Gastrocnemius medialis (tissue), 4 donors: ENCODE measurements around the gene GAA.

Experiments used
- POLR2A ChIP-seq, 2 donors: fragments of 450-650 bp; IDR thresholded peaks; one replicate each; pipeline ENCODE4 v1.6.1; 2017; ENCODE audit warnings: antibody characterized with exemption in 2 of 2, mild to moderate bottlenecking in 2 of 2, moderate library complexity in 2 of 2
- TF ChIP-seq, protein P1 (sequence below), 5 experiments: fragments of 450-650 bp in 3 of 5; fragments of 200-600 bp in 2 of 5; sonication (generic) in 2 of 5; IDR thresholded peaks in 4 of 5; conservative IDR thresholded peaks in 1 of 5; 1 replicate in 4 of 5; 2 replicates in 1 of 5; pipeline ENCODE4 v1.5.1; 2016 to 2019; ENCODE audit warnings: antibody characterized with exemption in 5 of 5, mild to moderate bottlenecking in 3 of 5, moderate library complexity in 3 of 5

- no peak for TF ChIP-seq POLR2A (IDR thresholded peaks at IDR 0.05)
- TF ChIP-seq, protein P1, sequence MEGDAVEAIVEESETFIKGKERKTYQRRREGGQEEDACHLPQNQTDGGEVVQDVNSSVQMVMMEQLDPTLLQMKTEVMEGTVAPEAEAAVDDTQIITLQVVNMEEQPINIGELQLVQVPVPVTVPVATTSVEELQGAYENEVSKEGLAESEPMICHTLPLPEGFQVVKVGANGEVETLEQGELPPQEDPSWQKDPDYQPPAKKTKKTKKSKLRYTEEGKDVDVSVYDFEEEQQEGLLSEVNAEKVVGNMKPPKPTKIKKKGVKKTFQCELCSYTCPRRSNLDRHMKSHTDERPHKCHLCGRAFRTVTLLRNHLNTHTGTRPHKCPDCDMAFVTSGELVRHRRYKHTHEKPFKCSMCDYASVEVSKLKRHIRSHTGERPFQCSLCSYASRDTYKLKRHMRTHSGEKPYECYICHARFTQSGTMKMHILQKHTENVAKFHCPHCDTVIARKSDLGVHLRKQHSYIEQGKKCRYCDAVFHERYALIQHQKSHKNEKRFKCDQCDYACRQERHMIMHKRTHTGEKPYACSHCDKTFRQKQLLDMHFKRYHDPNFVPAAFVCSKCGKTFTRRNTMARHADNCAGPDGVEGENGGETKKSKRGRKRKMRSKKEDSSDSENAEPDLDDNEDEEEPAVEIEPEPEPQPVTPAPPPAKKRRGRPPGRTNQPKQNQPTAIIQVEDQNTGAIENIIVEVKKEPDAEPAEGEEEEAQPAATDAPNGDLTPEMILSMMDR (IDR thresholded peaks at IDR 0.05 in 4 of 5, conservative IDR thresholded peaks at IDR 0.05 in 1 of 5) = no peak
These were observed 45.0 kb downstream of the GAA start for GRCh38 chr17:80146121-80147034.
